GM19397 (cell line): ENCODE results near the gene FUT7.
"Not testable (repeated sequence)": the region's sequence is repeated elsewhere in the genome, so short reads cannot be mapped to it uniquely, and the experiment has no call there.

Experiments used
- ATAC-seq: cut with Tn5 transposase; IDR thresholded peaks from one replicate; pipeline ENCODE4 v1.9.1; 2021; ENCODE audit warnings: mild to moderate bottlenecking, moderate library complexity; ENCODE audit not compliant: unreplicated experiment

The FUT7 gene

DNA sequence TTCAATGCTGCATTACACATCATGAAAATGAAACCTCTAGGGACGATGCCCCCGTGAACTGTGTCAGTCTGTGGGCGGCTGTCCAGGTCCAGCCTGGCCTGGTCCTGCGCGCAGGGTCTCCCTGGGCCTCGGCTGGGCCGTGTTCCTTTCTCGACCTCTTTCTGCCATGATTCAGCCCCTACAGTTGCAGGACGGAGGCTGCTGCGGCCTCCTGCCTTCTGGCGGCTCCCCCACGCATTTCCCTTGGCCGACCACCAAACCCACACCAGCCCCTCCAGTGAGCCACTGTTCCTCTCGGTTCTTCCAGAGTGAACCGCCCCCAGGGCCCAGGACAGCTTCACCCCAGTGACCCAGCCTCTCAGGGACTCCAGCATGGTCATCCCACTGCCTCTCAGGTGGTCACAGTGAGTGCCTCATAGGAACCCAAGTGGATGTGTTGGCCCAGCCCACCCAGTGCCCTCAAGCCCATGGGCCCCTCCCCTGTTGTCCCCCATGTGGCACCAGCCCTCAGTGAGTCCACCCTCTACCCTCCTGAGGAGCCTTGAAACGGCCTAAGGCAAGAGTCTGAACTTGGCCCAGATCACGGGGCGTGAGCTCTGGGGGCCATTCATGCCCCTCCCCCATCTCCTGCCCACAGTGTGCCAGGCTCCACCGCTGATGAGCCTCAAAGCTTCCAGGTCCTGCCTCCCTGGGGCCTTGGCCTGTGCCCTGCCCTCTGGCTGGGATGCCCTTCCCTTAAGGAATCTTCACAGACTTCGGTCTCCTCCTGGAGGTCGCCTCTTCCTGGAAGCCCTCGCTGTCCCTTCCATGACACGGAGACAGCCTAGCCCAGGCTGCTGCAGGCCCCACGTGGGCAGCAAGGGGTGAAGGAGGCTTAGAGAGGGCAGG is 25.5 kb downstream of the FUT7 start:
- ATAC-seq = no peak

- ATAC-seq = not testable (repeated sequence)
Measured at GRCh38 chr9:137004285-137004684, 27.6 kb downstream of the FUT7 start.

- no peak for ATAC-seq
Measured at GRCh38 chr9:137002646-137003041, 29.2 kb downstream of the FUT7 start.

DNA sequence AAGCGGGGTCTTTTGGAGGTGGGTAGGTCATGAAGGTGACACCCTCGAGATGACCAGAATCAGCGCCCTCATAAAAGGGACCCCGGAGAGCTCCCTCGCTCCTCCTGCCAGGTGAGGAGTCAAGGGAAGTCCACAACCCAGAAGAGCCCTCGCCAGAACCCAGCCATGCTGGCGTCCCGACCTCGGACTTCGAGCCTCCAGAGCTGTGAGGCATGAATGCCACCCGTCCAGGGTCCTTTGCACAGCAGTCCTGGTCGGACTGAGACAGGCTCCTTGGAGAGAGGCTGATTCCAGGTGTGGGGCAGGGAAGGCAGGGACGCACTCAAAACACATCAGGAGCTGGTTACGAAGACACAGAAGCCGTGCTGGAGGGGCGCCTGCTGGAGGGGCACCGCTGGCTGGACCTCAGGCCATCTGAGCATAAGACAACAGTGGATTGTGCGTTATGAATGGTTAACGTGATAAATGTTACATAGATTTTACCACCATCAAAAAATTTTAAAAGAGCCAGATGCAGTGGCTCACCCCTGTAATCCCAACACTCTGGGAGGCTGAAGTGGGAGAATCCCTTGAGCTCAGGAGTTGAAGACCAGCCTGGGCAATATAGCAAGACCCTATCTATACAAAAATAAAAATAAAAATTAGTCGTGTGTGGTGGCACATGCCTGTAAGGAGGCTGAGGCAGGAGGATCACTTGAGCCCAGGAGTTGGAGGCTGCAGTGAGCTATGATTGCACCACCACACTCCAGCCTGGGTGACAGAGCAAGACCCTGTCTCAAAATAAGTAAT is 29.8 kb downstream of the FUT7 start:
- ATAC-seq = no peak

GRCh38 chr9:137000177-137000930 is 31.5 kb downstream of the FUT7 start:
- ATAC-seq = peak; percentile 60

- ATAC-seq = no peak
Measured at GRCh38 chr9:136997830-136998234, 34.1 kb downstream of the FUT7 start.

- no peak for ATAC-seq
Measured at GRCh38 chr9:136997371-136997770, 34.5 kb downstream of the FUT7 start.

DNA sequence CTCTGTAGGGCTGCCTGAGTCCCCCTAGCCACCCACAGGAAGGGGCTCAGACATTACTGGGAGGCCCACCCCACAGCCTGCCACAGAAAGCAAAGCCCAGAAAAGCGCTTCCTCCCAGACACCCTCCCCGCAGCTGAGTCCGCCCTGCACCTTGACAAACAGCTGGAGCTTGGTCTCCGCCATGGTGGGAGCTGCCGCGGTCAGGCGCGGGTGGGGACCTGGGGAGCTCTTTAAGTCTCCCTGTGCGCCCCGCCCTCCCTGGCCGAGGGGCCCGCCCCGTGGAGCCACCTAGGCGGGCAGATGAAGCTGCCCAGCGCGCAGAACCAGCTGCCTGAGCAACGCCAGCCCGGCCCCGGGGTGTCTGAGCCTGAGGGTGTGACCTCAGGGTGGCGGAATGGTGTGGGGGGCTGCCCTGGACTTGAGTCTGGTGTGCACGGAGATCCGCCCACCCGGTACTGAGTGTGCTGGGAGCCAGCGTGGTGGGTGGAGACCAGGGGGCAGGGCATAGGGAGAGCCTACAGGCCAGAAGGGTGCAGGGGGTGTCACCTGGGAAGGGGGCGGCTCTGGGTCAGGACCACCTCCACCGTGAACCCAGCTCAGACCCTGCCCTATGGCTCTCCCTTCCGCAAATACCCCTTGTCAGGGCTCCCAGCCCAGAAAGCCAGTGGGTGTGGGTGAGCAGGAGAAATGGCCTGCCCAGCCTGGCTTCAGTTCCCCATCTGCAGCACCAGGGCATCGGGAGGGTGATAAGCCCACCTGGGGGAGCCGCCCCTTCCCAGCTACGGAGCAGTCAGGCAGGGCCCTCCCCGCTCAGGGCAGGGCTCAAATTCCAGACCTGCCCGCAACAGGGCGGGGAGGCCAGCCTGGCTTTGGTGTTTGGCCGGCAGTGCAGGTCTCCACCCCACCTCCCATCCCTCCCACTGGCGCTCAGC is 35.3 kb downstream of the FUT7 start, which contains the start of gene CLIC3:
CLIC3 (minus strand) TSS at position 208 of the 932 bp plus-strand sequence; CDS start at position 183, 25 bp downstream.
- no peak for ATAC-seq

DNA sequence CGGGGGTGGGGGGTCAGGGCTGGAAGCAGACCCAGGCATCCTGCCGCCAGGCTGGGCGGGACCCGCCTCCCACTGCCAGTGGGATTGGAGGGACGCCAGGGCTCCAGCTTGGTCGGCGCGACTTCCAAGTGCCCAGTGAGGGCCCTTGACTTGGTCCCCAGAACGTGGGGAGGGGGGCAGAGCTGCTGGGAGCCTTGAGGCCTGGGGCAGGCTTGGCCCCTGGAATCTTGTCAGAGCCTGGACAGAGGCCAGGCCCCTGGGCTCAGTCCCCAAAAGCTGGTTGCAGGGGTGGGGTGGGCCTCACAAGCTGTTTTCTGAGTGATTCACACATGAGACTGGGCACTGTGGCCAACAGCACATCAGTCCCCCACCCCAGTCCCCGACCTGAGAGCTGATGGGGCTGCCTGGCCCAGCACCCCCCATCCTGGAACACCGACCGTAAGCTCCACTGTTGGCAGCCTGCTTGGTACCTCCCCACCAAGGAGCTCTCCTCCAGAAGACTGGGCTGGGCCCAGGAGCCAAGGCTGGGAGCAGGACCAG is 36.0 kb downstream of the FUT7 start:
- no peak for ATAC-seq

GRCh38 chr9:136995362-136995761 is 36.5 kb downstream of the FUT7 start:
- ATAC-seq = no peak

DNA sequence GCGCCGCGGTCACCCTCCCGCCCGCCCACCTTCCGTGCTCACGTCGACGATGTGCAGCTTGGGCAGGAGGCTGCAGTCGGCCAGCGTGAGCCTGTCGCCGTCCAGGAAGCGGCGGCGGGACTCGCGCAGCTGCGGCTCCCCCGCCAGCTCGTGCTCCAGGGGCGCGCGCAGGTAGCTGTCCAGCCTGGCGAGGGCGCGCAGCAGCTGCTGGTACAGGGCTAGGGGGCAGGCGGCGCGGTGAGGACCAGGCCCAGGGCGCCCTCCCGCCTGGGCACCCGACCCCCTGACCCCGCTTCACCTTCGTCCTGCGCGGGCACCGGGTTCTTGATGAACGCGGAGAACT is 37.0 kb downstream of the FUT7 start:
- no peak for ATAC-seq

- no peak for ATAC-seq
Measured at GRCh38 chr9:136994180-136994887, 37.6 kb downstream of the FUT7 start.

GRCh38 chr9:136992819-136993369 is 39.0 kb downstream of the FUT7 start:
- no peak for ATAC-seq

DNA sequence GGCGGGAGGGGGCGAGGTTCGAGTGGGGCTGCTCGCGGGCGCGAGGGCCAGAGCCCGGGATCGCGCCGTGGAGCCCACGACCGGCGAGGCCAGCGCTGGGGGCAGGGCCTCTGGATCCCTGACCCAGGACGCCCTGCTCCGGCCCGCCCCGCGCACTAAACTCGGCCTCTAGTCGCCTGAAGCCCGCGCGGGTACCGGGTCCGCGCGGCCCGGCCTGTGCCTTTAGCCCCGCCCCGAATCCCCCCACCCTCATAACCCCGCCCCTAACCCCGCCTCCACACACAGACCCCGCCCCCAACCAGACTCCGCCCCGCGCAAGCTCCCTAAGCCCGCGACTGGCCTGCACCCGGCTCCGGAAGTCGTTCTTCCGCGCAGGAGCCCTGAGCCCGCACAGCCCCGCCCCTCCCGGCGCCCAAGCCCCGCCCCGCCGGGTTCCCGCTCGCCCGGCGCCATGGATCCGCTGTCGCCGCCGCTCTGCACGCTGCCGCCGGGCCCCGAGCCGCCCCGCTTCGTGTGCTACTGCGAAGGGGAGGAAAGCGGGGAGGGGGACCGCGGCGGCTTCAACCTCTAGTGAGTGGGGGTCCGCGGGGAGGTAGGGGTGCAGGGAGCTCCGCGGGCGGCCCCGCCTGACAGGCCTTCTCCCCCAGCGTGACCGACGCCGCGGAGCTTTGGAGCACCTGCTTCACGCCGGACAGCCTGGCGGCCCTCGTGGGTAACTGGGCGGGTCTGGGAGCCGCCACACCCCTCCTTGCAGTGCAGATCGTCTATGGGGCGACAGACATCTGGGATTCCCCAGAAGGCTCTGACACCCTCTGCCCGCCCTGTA is 39.7 kb downstream of the FUT7 start, which contains the start of gene PAXX:
PAXX (plus strand) TSS at position 430 of the 826 bp plus-strand sequence; CDS start at position 452, 22 bp downstream.
- peak; percentile 83 for ATAC-seq

DNA sequence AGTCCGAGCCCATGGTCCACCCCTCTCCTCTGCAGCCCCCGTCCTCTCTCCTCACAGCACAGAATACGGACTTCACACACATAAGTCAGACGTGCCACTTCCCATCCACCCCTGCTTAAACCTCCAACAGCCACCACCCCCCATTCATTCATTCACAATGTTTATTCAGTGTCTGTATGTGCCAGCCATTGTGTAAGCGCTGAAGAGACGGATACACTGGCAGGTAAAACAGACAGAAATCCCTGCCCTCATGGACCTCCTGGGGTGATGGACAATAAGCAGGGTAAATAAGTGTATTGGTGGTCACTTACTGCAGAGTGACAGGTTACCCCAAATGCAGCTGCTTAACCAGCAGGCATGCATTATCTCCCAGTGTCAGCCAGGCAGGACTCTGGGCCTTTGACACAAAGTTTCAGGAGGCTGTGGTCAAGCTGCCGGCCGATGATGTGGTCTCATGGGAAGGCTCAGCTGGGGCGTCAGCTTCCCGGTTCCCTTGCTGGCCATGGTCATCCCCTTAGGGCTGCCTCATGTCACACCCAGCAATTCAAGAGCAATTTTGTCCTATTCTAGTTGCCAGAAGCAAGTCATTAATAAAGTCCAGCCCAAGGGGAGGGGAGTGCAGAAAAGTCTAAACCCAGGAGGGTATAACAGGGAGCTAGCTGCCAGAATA is 41.5 kb downstream of the FUT7 start:
- ATAC-seq = no peak

GRCh38 chr9:136988872-136989271 is 43.0 kb downstream of the FUT7 start:
- no peak for ATAC-seq

- no peak for ATAC-seq
Measured at GRCh38 chr9:136985853-136986252, 46.0 kb downstream of the FUT7 start.
